Measurements from ENCODE around the gene ACOT6. TPM values are rescaled to one million over a fixed set of nuclear protein-coding genes. Genes with fewer than 3 reads are reported as not detected.
A peak's percentile ranks its signal among the peaks of the same experiment; 100 is the strongest.
"Not testable (repeated sequence)": the region's sequence is repeated elsewhere in the genome, so short reads cannot be mapped to it uniquely, and the experiment has no call there.

Gene ACOT6
- total RNA-seq, 6 donors from 2014 or later = not detected

- H3K9me3 ChIP-seq, H3K27me3 ChIP-seq, H3K36me3 ChIP-seq: not testable (repeated sequence)
- Histone ChIP-seq H3K4me1 (peaks cover 8 to 44% (median 25%) of the 10 kb centered on the region in 4 donors), H3K4me3 (peak within 1 kb of the TSS; percentile 56 to 73 (median 65)), H3K27ac (peak within 1 kb of the TSS; percentile 82 to 94 (median 90))
- WGBS, 2 donors = 0% methylated on average over 34 of the region's 83 CpGs; no CpG with 5 or more reads in 1 of the 2 donors
- ATAC-seq (ENCODE audit: low FRiP score in 2 of 2) (peak; percentile 83 to 91), DNase-seq (peak; percentile 88 to 94)
- TF ChIP-seq CTCF (IDR thresholded peaks at IDR 0.05) = peak in 2 of 6 experiments; percentile 14 to 22
- peak; percentile 47 to 71 for TF ChIP-seq POLR2AphosphoS5 (IDR thresholded peaks at IDR 0.05)
- peak in 3 of 4 donors; percentile 30 to 69 (median 57) for TF ChIP-seq POLR2A (IDR thresholded peaks at IDR 0.05)
Observed at GRCh38 chr14:73569185-73569958, 42.9 kb upstream of the ACOT6 start, which contains the start of gene ACOT2. Gene ACOT2 (plus strand): TSS chr14:73569213. CDS start chr14:73569241, 28 bp downstream.

GRCh38 chr14:73570913-73571312 is 41.4 kb upstream of the ACOT6 start:
- TF ChIP-seq CTCF (IDR thresholded peaks at IDR 0.05) = peak; percentile 51 to 67 (median 60)
- DNase-seq (peak; percentile 48 to 90), ATAC-seq (ENCODE audit: low FRiP score in 2 of 2) (peak; percentile 82 to 87)
- WGBS, 2 donors = 0 to 35% methylated on average over 1 to 8 of the region's 8 CpGs
- not testable (repeated sequence) for H3K27ac ChIP-seq, H3K27me3 ChIP-seq, H3K9me3 ChIP-seq, H3K4me3 ChIP-seq
- Histone ChIP-seq H3K36me3 (peaks cover 0 to 13% (median 1%) of the 10 kb centered on the region in 4 donors), H3K4me1 (peaks cover 8 to 44% (median 25%) of the 10 kb centered on the region in 4 donors)

GRCh38 chr14:73573034-73573433 is 39.3 kb upstream of the ACOT6 start:
- H3K4me3 ChIP-seq, DNase-seq: not testable (repeated sequence)
- peaks cover 0 to 16% (median 3%) of the 10 kb centered on the region in 4 donors for H3K36me3 ChIP-seq

GRCh38 chr14:73573740-73574139 is 38.6 kb upstream of the ACOT6 start:
- H3K9me3 ChIP-seq; DNase-seq; H3K4me3 ChIP-seq; H3K27me3 ChIP-seq; H3K27ac ChIP-seq; ATAC-seq (ENCODE audit: low FRiP score in 2 of 2): not testable (repeated sequence)
- H3K36me3 ChIP-seq = peaks cover 0 to 23% (median 3%) of the 10 kb centered on the region in 4 donors
- peaks cover under 1 to 17% (median 7%) of the 10 kb centered on the region in 4 donors for H3K4me1 ChIP-seq
- WGBS, 2 donors = 76 to 89% methylated on average over 4 of the region's 4 CpGs

More at GRCh38 chr14:73573034-73573433, 39.3 kb upstream of the ACOT6 start:
- not testable (repeated sequence) for ATAC-seq (ENCODE audit: low FRiP score in 2 of 2); H3K27ac ChIP-seq; H3K9me3 ChIP-seq; H3K27me3 ChIP-seq
- WGBS, 2 donors = 72% methylated on average over 5 of the region's 5 CpGs; no CpG with 5 or more reads in 1 of the 2 donors
- peaks cover 8 to 24% (median 13%) of the 10 kb centered on the region in 4 donors for H3K4me1 ChIP-seq

- H3K4me1 ChIP-seq = peaks cover 0 to 14% (median 4%) of the 10 kb centered on the region in 4 donors
- H3K27ac ChIP-seq; H3K4me3 ChIP-seq; H3K27me3 ChIP-seq; DNase-seq; ATAC-seq (ENCODE audit: low FRiP score in 2 of 2); H3K9me3 ChIP-seq: not testable (repeated sequence)
- 90 to 94% methylated on average over 7 of the region's 7 CpGs for WGBS, 2 donors
- peaks cover 0 to 24% (median 3%) of the 10 kb centered on the region in 4 donors for H3K36me3 ChIP-seq
Observed at GRCh38 chr14:73574251-73574650, 38.1 kb upstream of the ACOT6 start.

GRCh38 chr14:73576391-73576790 is 35.9 kb upstream of the ACOT6 start:
- 86% methylated on average over 3 of the region's 3 CpGs for WGBS, 2 donors
- TF ChIP-seq POLR2AphosphoS5 (IDR thresholded peaks at IDR 0.05) (no peak), POLR2A (IDR thresholded peaks at IDR 0.05) (no peak), EP300 (IDR thresholded peaks at IDR 0.05) (no peak)
- no peak for ATAC-seq (ENCODE audit: low FRiP score in 2 of 2)
- Histone ChIP-seq H3K9me3 (no peaks in the 10 kb centered on the region), H3K27ac (no peak overlapping the region), H3K27me3 (no peaks in the 10 kb centered on the region), H3K4me1 (peaks cover 0 to under 1% (median 0%) of the 10 kb centered on the region in 4 donors), H3K36me3 (peaks cover 0 to 30% (median 3%) of the 10 kb centered on the region in 4 donors), H3K4me3 (no peak overlapping the region)
- DNase-seq = no peak

GRCh38 chr14:73577214-73577613 is 35.1 kb upstream of the ACOT6 start:
- H3K9me3 ChIP-seq, H3K27ac ChIP-seq, H3K4me1 ChIP-seq, H3K27me3 ChIP-seq, DNase-seq, H3K4me3 ChIP-seq: not testable (repeated sequence)
- WGBS, 2 donors = no CpG with 5 or more reads among the region's 2 CpGs
- ATAC-seq (ENCODE audit: low FRiP score in 2 of 2) = peak in 1 of 2 donors; percentile 29
- H3K36me3 ChIP-seq = peaks cover 0 to 30% (median 3%) of the 10 kb centered on the region in 4 donors

GRCh38 chr14:73582102-73582979 is 30.0 kb upstream of the ACOT6 start:
- H3K27ac ChIP-seq, H3K27me3 ChIP-seq, DNase-seq, H3K4me3 ChIP-seq, H3K4me1 ChIP-seq, H3K9me3 ChIP-seq: not testable (repeated sequence)
- WGBS, 2 donors = 66 to 89% methylated on average over 5 to 11 of the region's 11 CpGs
- ATAC-seq (ENCODE audit: low FRiP score in 2 of 2) = peak in 1 of 2 donors; percentile 68
- H3K36me3 ChIP-seq = peaks cover 0 to 17% (median 2%) of the 10 kb centered on the region in 4 donors

Data from upper lobe of left lung (tissue), 6 donors.